CMK (cell line): ENCODE data around the gene PTER.

ENCODE experiments used
- DNase-seq: peaks from one replicate; pipeline ENCODE4 v3.0.0-alpha.2; 2010; ENCODE audit warnings: low read depth

The PTER gene

DNA sequence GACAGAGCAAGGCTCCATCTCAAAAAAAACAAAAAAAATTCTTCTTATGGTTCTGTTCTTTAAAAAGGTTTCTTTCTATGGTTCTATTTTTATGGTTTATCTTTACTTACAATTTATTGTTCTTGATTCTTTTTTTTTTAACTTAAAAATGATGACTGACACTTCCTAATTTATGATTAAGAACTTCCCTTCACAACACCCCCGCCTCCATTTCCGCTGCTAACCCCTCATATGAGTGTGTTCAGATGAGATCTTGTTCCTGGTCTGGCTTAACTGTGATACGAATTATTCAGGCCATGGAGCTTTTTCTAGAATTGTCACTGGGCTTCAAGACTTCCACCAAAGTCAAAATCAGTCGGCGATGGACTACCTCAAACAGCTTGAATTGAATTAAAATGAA, 33.9 kb downstream of the PTER start:
- DNase-seq: peak; percentile 59

GRCh38 chr10:16472828-16473227, 36.0 kb downstream of the PTER start:
- no peak for DNase-seq

GRCh38 chr10:16477757-16478156, 40.9 kb downstream of the PTER start:
- DNase-seq: no peak

DNA sequence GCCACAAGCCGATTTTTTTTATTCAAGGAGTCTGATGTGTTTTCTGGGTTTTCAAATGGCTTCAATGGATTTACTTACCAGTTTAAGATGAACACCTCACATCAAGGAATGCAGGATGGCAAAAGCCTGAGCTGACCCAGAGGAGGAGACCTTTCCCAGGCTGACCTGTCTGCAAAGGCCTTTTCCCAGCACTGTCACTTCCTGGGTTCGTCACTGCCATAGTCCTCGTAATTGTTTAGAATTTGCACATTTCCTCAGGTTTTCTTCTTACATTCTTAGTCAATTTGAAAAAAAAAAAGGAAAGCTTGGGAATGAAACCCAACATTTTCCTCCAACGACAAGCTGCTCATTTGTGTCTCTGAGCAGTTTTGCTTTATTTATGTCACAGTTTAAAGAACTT, 42.0 kb downstream of the PTER start:
- DNase-seq: no peak

GRCh38 chr10:16481052-16481728, 44.4 kb downstream of the PTER start:
- DNase-seq: no peak

GRCh38 chr10:16483241-16483917, 46.6 kb downstream of the PTER start:
- no peak for DNase-seq

DNA sequence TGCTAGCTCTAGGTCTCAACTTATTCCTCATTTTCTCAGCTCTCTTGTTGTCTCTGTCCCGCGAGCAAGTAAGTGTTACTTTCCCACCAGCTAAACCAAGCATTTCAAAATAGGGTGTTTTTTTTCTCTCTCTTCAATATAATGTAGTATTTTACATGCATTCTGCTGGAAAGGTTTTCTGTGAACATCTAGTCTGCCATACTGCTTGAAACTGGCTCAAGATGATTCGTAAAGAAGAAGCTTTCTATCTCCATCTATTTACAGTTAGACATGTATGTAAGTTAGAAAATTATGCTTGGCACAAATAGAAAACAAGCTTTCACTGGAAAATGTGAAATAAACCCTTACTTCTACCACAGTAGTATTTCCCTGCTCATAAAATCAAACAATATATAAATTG, 53.7 kb downstream of the PTER start:
- DNase-seq: no peak

DNA sequence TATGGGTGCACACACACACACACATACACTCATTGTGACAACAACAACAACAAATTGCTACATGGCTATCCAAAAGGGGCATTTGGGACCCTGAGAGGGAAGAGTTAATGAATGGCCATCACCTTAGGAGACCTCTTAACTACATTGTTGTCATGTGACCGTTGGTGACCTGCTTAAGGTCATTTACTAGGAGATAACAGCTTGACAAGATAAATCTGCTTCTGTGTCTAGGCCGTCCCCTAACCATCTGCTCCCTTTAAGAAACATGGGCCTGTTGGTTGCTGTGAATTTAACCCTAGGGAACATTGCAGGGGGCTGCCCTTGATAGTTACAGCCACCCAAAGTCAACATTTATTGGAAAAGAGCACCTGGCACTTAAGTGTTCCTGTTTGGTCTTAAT, 55.1 kb downstream of the PTER start:
- DNase-seq: no peak

- no peak for DNase-seq
These were observed 57.2 kb downstream of the PTER start for GRCh38 chr10:16493884-16494536.

- DNase-seq: no peak
These were observed 61.1 kb downstream of the PTER start for GRCh38 chr10:16497911-16498310.

DNA sequence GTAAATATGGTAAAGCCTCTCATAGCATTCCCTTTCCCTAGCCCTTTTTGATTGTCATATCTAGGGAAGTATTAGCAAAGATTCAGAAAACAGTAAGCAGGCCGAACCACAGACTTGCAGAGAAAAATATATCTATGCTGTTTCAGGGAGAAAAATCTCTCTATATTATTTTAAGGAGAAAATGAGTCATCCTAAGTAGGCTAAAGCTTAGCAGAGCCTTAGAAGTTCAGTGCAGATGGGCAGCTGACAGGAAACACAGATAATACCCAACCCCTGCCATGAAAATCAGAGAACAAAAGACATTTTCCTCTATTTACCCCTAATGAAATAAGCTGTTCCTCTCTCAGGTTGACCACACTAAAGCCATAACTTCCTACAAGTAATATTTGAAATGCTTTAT, 68.4 kb downstream of the PTER start:
- DNase-seq: no peak

- DNase-seq: no peak
These were observed 73.2 kb downstream of the PTER start for GRCh38 chr10:16509996-16510395.

- DNase-seq: no peak
These were observed 74.0 kb downstream of the PTER start for GRCh38 chr10:16510843-16511242.

DNA sequence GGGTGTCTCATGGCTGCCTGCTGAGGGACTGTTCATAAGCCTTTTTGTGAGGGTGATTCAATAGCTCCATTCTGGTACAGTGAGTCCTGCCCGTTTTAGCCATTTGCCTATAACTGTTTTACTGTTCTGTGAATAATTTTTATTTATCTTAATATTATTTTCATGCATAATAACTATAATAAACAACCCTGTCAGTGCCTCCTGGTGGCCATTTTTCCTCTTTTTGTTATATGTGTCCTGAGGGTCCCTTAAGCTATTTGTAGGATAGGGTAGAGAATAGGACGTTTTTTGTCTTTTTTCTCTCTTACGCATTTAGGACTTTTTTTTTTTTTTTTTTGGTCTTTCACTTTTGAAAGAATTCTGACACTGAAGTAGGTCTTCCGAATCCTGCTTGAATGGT, 82.0 kb downstream of the PTER start:
- DNase-seq: no peak

GRCh38 chr10:16519250-16519907, 82.6 kb downstream of the PTER start:
- DNase-seq: no peak

DNA sequence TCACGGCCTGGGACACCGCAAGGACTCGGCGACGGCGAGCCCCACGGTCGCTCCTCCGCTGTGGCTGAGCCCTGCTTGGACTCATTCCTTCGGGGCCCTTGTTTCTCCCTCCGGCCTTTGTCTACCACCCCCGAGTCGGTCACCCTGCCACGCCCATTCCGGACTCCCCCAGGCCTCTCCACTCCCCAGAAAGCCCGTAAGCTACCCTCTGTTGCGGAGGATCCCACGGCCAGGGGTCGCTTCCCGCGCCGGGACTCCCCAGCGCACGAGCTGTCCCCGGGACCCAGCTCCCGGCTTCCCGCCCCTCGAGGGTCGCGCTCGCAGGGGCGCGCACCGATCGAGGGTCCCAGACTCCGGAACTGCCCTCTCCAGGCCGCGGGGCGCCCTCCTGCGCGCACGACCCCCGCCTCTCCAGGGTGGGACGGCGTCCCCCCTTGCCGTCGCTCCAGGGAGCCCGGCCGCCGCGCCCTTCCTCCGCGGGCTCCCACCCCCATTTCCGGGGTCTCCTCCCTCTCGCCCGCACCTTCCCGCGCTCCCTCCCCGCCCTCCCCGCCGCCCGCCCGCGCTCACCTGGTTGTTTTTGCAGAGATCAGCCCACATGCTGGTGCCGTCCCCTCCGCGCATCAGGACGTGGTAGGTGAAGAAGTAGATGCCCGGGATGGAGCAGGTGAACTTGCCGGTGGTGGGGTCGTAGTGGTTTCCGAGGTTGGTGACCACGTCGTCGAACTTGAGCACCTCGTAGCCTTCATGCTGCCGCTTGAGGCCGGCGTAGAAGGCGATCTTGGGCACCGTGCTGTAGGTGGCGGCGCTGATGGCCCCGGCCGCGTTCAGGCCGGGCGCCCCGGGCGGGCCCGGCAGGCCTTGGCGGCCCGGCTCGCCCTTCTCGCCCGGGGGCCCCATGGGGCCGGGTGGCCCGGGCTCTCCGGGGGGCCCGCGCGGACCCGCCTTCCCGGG, 83.4 kb downstream of the PTER start:
- DNase-seq: no peak

GRCh38 chr10:16520900-16521299, 84.1 kb downstream of the PTER start:
- DNase-seq: no peak

- no peak for DNase-seq
These were observed 84.7 kb downstream of the PTER start, which contains the start of gene C1QL3 for GRCh38 chr10:16521311-16522016. C1QL3 (minus strand) TSS chr10:16521879; CDS start chr10:16521065, 814 bp downstream.

- no peak for DNase-seq
These were observed 90.6 kb downstream of the PTER start for GRCh38 chr10:16527452-16527851.

- no peak for DNase-seq
These were observed 93.0 kb downstream of the PTER start for GRCh38 chr10:16529853-16530252.

DNA sequence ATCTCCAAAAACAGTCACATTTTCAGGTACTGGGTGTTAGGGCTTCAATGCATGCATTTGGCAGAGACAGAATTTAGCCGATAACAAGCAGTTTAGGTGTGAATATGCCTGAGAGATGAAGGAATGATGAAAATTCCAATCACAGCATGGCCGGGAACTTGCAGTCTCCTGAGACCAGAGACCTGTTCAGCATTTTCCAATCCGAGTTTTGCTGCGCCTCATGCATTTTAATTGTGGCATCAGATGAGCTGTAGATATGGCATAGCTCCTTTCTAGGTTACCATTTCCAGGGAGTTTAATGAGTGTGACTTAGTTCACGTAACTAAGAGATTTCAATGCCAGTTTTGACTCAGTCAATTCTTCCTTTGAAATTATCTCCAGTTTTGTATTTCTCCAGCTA, 99.3 kb downstream of the PTER start:
- DNase-seq: no peak
